BJ (cell line): ENCODE results near the gene HMGCL. TPM values are rescaled to one million over a fixed set of nuclear protein-coding genes. Genes with fewer than 3 reads are reported as not detected.

ENCODE experiments used
- CTCF ChIA-PET: fragments of 350-600 bp; formaldehyde crosslinking; extraction: SDS; loops from one replicate; lab custom pipeline; 2021; ENCODE audit warnings: antibody characterized with exemption, inconsistent platforms; lab: Yijun Ruan, JAX
- POLR2A ChIA-PET: fragments of 300-600 bp; sonication (Branson Sonifier 250); formaldehyde crosslinking; extraction: SDS; loops from one replicate; lab custom pipeline; 2021; ENCODE audit warnings: antibody characterized with exemption; lab: Charles Lee
- DNase-seq: peaks from one replicate; pipeline ENCODE4 v3.0.0-alpha.2; 2011; ENCODE audit warnings: low read depth
- H3K27me3 ChIP-seq: 2 replicates; pipeline ENCODE4 v1.6.0; 2011; ENCODE audit warnings: low read length; ENCODE audit not compliant: control insufficient read depth, insufficient read depth
- H3K36me3 ChIP-seq: 2 replicates; pipeline ENCODE4 v1.5.1; 2011; ENCODE audit warnings: low read length; ENCODE audit not compliant: control insufficient read depth, insufficient read depth
- H3K4me3 ChIP-seq: 2 replicates; pipeline ENCODE4 v1.5.1; 2011; ENCODE audit warnings: low read depth, mild to moderate bottlenecking, control low read depth, low read length
- CTCF ChIP-seq: IDR thresholded peaks from 2 replicates; pipeline ENCODE4 v1.5.1; 2011; ENCODE audit warnings: low read depth, mild to moderate bottlenecking, control low read depth, inconsistent platforms, low read length, moderate library complexity; ENCODE audit not compliant: insufficient read depth
- polyA plus RNA-seq: library from polyadenylated mRNA; depleted of rRNA; stranded (reverse); fragments of >200 nt; gene quantifications from 2 replicates; pipeline ENCODE4 v1.2.3, GENCODE V29; 2011

Gene HMGCL
- polyA plus RNA-seq, 1 experiment = 41.7 TPM

GRCh38 chr1:23793861-23794731 is 31.1 kb downstream of the HMGCL start:
- ChIA-PET CTCF (no interaction called here), POLR2A (no interaction called here)
- TF ChIP-seq CTCF = no peak
- DNase-seq = no peak
- Histone ChIP-seq H3K27me3 (no peaks in the 10 kb centered on the region), H3K36me3 (peaks cover 15% of the 10 kb centered on the region), H3K4me3 (no peak overlapping the region)

GRCh38 chr1:23793018-23793781 is 32.0 kb downstream of the HMGCL start:
- no peak for TF ChIP-seq CTCF
- CTCF ChIA-PET = no interaction called here
- POLR2A ChIA-PET = no interaction called here
- no peak overlapping the region for H3K4me3 ChIP-seq
- DNase-seq = no peak
- no peaks in the 10 kb centered on the region for H3K27me3 ChIP-seq
- H3K36me3 ChIP-seq = peaks cover 15% of the 10 kb centered on the region

GRCh38 chr1:23792151-23792945 is 32.9 kb downstream of the HMGCL start:
- POLR2A ChIA-PET = interaction anchor here (0.7 kb wide), 1 partner anchor 36 kb away, joined by 3 read pairs; no protein-coding TSS in a partner anchor

GRCh38 chr1:23791516-23792047 is 33.6 kb downstream of the HMGCL start:
- H3K36me3 ChIP-seq = peaks cover 19% of the 10 kb centered on the region
- no peak for DNase-seq
- H3K4me3 ChIP-seq = peak overlapping the region; percentile 62
- no peaks in the 10 kb centered on the region for H3K27me3 ChIP-seq
- TF ChIP-seq CTCF = no peak
- POLR2A ChIA-PET = interaction anchor here (0.6 to 0.7 kb wide), 2 partner anchors 33 to 37 kb away, joined by 3 read pairs; no protein-coding TSS in a partner anchor
- CTCF ChIA-PET = interaction anchor here (0.9 to 2.9 kb wide), 6 partner anchors 10 to 20 kb away, joined by 4 to 11 read pairs (median 4); no protein-coding TSS in a partner anchor

More at GRCh38 chr1:23792151-23792945, 32.9 kb downstream of the HMGCL start:
- no peak for DNase-seq
- Histone ChIP-seq H3K27me3 (no peaks in the 10 kb centered on the region), H3K4me3 (peak overlapping the region; percentile 62), H3K36me3 (peaks cover 18% of the 10 kb centered on the region)
- TF ChIP-seq CTCF = no peak
- CTCF ChIA-PET = interaction anchor here (0.5 to 2.9 kb wide), 6 partner anchors 11 to 96 kb away, joined by 3 to 11 read pairs (median 4); no protein-coding TSS in a partner anchor
